Type B pancreatic cell (in vitro differentiated cells): ENCODE measurements around the gene HIVEP3. TPM values are rescaled to one million over a fixed set of nuclear protein-coding genes. Genes with fewer than 3 reads are reported as not detected.

Experiments used
- DNase-seq: peaks from one replicate; pipeline ENCODE4 v3.0.0; 2021; ENCODE audit warnings: mixed read lengths; ENCODE audit not compliant: unreplicated experiment; ENCODE audit errors: extremely low spot score
- H3K27ac Mint-ChIP-seq: 2 replicates; pipeline ENCODE4 v1.8.0; 2021; ENCODE audit warnings: mild to moderate bottlenecking, mixed read lengths
- H3K27me3 Mint-ChIP-seq: 2 replicates; pipeline ENCODE4 v1.8.0; 2021; ENCODE audit warnings: mixed read lengths
- H3K36me3 Mint-ChIP-seq: 2 replicates; pipeline ENCODE4 v1.8.0; 2021; ENCODE audit warnings: mixed read lengths
- H3K4me1 Mint-ChIP-seq: one replicate; pipeline ENCODE4 v1.8.0; 2021; ENCODE audit warnings: mixed read lengths; ENCODE audit not compliant: unreplicated experiment
- H3K4me3 Mint-ChIP-seq: 2 replicates; pipeline ENCODE4 v1.8.0; 2021; ENCODE audit warnings: mild to moderate bottlenecking, mixed read lengths
- H3K9me3 Mint-ChIP-seq: 2 replicates; pipeline ENCODE4 v1.8.0; 2021; ENCODE audit warnings: mixed read lengths
- CTCF ChIP-seq: fragments of 200-600 bp; sonication (generic); conservative IDR thresholded peaks from 2 replicates; pipeline ENCODE4 v1.5.0; 2021; ENCODE audit warnings: antibody characterized with exemption, mild to moderate bottlenecking
- total RNA-seq: library from RNA; stranded (reverse); gene quantifications from 2 replicates; pipeline ENCODE4 v1.2.1, GENCODE V29; 2021; ENCODE audit warnings: low replicate concordance

Gene HIVEP3
- total RNA-seq, 1 donor from 2014 or later = 9.2 TPM

GRCh38 chr1:41621791-41622190 lies 296.9 kb downstream of the HIVEP3 start:
- H3K4me1 Mint-ChIP-seq = peaks cover 16% of the 10 kb centered on the region

GRCh38 chr1:41621256-41621655 lies 297.5 kb downstream of the HIVEP3 start:
- Mint-ChIP-seq H3K4me1 (peaks cover 12% of the 10 kb centered on the region), H3K27me3 (peaks cover 3% of the 10 kb centered on the region), H3K36me3 (no peaks in the 10 kb centered on the region), H3K9me3 (no peaks in the 10 kb centered on the region), H3K27ac (no peak overlapping the region), H3K4me3 (no peak overlapping the region)
- DNase-seq = no peak
- no peak for TF ChIP-seq CTCF

More at GRCh38 chr1:41621791-41622190, 296.9 kb downstream of the HIVEP3 start:
- Mint-ChIP-seq H3K27me3 (peaks cover 3% of the 10 kb centered on the region), H3K36me3 (no peaks in the 10 kb centered on the region), H3K4me3 (no peak overlapping the region), H3K27ac (no peak overlapping the region), H3K9me3 (no peaks in the 10 kb centered on the region)
- peak; percentile 24 for DNase-seq
- TF ChIP-seq CTCF = no peak

- no peak overlapping the region for H3K27ac Mint-ChIP-seq
- no peak for TF ChIP-seq CTCF
- H3K4me3 Mint-ChIP-seq = no peak overlapping the region
- DNase-seq = peak; percentile 48
- H3K4me1 Mint-ChIP-seq = peaks cover 7% of the 10 kb centered on the region
- H3K27me3 Mint-ChIP-seq = peaks cover 3% of the 10 kb centered on the region
- H3K36me3 Mint-ChIP-seq = no peaks in the 10 kb centered on the region
- no peaks in the 10 kb centered on the region for H3K9me3 Mint-ChIP-seq
Observed at GRCh38 chr1:41620365-41621169, 298.2 kb downstream of the HIVEP3 start.

GRCh38 chr1:41619511-41620364 lies 299.0 kb downstream of the HIVEP3 start:
- no peak overlapping the region for H3K27ac Mint-ChIP-seq
- peaks cover 7% of the 10 kb centered on the region for H3K4me1 Mint-ChIP-seq
- H3K9me3 Mint-ChIP-seq = no peaks in the 10 kb centered on the region
- DNase-seq = peak; percentile 44
- H3K4me3 Mint-ChIP-seq = no peak overlapping the region
- H3K27me3 Mint-ChIP-seq = peaks cover 3% of the 10 kb centered on the region
- no peaks in the 10 kb centered on the region for H3K36me3 Mint-ChIP-seq
- no peak for TF ChIP-seq CTCF

GRCh38 chr1:41618871-41619270 lies 299.9 kb downstream of the HIVEP3 start:
- DNase-seq = peak; percentile 56
- Mint-ChIP-seq H3K4me3 (no peak overlapping the region), H3K9me3 (no peaks in the 10 kb centered on the region), H3K27me3 (no peaks in the 10 kb centered on the region), H3K4me1 (peaks cover 4% of the 10 kb centered on the region), H3K27ac (no peak overlapping the region), H3K36me3 (no peaks in the 10 kb centered on the region)
- no peak for TF ChIP-seq CTCF
